Central memory CD4-positive, alpha-beta T cell (primary cell): ENCODE data around the gene ARF1.

Experiments used
- DNase-seq: peaks from one replicate; pipeline ENCODE4 v3.0.0; 2022
- total RNA-seq, 3 experiments: gene quantifications; one replicate each; lab custom pipeline; 2026; lab: John Stamatoyannopoulos, UW

ARF1 gene
- 199 to 442 (median 289) reads per million in 3 experiments for total RNA-seq

DNA sequence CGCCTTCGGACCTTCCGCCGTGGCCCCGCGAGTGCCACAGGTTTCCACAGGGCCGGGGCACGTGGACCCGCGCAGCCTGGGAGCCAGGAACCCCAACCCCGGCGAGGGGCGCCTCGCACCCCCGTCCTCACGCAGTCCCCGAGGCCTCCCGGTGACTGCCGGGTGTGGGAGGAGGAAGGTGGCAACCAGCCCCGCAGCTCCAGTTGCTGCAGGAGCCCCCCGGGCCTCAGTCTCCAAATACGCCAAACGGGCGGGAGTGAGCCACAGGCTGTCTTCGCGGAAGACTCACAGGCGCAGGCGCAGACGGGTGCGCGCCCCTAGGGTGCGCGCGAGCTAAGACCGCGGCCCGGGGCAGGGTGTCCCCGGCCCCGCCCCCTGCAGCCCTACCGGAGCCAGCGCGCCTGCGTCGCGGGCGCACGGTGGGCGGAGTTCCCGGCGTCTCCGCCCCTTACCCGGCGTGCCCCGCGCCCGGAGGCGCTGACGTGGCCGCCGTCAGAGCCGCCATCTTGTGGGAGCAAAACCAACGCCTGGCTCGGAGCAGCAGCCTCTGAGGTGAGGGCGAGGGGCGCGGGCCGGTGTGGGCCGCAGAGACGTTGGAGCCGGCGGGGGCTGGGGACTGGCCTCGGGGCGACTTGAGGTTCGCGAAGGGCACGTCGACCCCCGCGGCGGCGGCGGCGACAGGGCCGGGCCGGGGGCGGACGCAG, at the start of gene ARF1:
Gene ARF1 (plus strand): TSS at position 495 of the 704 bp plus-strand sequence. CDS start 14,407 bp downstream, outside the sequence.
- peak; percentile 96 for DNase-seq

DNA sequence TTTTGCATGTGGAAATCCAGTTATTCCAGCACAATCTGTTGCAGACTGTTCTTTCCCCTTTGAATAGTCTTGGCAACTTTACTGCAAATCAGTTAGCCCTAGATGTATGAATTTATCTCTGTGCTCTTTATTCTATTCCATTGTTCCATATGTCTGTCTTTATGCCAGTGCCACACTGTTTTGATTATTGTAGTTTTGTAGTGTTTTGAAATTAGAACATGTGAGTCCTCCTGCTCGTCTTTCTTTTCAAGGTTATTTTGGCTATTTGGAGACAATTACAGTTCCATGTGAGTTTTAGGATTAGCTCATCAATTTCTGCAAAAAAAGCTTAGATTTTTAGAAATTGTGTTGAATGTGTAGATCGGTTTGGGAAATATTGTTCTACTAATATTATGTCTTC, 49.1 kb upstream of the ARF1 start:
- DNase-seq: no peak

DNA sequence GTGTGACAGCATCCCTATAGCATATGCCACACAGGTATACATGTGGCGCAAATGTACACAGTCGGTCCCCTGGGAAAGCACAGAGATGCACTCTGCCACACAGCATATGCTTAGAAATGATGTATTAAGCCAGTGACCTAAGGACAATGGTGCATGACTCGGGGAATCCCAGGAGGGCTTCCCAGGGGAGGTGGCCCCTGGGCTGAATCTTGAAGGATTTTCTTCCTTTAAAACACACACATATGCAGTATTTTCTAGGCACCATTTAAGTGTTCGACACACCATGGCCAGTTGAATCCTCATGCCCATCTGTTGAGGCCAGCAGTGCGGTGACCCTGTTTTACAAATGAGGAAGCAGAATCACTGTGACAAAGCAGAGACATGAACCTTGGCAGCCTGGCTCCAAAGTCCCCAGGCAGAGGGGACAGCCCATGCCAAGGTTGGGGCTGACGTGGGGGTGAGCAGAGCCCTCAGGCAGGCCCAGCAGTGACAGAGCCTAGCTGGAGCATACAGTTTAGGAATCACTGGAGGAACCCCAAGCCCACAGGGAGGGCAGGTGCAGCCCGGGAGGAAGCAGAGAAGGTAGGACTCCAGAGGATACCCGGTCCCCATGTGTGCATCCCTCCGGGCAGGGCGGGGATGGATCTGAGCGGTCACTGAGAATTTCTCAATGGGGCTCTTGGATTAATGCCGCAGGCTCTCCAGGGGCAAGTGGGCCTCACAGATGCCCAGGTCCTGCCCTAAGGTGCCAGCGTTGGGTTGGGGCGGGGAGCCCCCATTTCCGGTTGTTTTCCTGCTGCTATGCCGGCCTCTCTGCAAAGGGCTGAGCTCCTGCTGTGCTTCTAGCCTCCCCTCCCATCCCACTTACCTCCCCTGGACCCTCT, 47.3 kb upstream of the ARF1 start:
- DNase-seq: no peak

DNA sequence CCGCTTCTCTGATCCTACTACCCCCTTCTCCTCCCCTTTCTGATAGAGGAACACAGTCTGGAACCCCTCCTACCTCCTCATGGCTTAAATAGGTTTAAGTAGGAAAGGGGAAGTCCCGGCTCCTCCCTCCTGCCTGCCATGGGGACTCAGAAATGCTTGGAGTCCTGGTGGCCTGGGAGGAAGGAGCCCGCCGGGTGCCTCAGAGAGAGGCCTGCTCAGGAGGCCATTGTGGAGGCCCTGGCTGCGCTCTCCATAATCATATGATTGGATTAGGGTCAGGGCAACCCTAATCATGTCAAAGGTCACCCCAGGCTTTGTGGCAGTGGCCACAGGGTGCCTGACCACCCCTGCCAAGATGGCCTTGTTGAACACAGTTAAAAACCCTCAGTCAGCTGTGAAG, 46.7 kb upstream of the ARF1 start:
- DNase-seq: no peak

DNA sequence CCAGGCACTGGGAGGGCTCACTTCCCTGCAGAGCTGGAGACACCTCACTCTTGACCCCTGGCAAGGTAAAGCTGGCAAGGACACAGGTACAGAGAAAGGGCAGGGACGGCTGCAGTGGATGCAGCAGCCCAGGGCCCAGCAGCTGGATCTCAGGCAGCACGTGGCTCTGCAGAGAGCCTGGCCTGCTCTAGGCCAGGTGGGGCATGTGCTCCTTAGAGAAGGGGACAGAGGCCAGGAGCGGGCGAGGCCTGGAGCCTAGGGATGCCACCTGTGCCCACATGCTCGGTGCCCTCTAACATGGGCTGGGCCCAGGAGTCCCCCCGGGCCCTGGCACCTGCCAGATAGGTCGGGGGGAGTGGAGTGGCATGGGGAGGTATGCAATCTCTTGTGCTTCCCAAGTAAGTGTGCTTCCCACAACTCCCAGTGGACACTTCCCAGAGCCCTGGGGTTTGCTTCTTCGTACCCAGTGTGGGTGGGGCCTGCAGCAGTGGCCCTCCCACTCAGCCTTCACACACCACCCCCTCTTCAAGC, 45.7 kb upstream of the ARF1 start:
- no peak for DNase-seq

DNA sequence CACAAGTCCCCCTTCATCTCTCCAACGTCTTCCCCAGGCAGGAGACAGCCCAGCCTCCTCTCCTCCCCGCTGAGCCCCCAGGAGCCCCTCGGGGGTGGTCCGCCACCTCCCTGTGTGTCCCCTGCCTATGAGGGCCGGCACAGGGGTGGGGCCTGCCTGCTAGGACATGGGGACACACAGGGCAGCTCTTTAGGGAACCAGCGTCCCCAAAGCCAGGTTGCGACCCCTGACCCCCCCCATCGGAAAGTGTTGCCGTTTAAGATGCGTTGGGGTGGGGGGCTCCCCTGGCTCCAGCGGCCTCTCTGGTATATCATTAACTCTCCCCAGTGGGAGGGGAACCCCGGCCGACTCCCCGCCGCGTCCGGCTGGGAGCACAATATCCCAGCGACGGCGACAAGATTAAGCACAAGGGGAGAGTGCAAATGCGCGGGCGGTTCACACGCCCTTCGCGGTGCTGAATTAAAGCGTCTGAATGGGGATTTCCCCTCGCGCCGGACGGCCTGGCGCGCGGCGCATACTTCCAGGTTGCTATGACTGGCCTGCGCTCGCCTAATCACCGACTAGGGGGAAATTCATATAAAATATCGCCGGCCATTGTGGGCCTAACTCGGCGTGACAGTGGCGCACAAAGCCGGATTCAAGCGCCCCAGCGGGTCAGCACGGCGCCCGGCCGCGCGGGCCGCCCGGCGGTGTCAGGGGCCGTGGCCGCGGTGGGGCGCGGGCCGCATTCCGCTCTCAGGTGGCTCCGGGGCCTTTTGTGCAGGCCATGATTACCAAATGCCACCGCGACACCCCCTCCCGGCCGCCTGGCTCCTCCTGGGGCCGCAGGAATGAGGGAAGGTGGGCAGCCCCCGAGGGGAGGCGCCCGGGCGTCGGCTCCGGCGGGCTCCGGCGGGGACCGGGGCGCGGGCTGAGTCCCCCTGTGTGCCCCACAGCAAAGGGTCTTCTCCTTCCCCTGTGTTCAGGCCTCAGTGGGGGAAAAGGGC, 44.8 kb upstream of the ARF1 start:
- no peak for DNase-seq

DNA sequence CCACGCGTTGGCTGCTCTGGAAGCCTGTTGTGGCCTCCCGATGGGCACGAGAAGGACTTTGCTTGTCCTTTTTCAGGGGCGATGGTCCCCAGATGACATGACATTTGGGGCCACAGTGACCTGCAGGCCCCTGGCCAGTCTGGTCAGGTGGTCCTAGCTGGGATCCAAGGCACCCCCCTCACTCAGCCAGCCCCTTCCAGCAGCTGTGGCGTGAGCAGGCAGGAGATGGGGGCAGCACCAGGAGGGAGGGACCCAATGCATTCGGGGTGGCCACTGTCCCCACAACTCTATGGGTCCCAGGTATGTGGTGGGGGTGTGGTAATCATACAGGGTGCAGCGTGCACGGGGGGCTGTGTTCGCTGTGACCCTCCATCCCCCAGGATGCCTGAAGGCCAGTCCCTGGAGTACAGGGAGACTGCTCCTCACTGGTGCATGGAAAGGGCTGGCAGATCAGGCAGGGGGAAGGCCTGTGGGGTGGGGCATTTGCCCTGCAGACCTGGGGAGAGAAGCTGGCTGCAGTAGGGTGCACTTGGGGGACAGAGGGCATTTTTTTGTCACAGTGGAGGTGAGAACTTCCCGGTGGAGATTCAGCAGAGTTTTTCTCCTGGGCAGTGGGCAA, 44.0 kb upstream of the ARF1 start:
- DNase-seq: no peak

DNA sequence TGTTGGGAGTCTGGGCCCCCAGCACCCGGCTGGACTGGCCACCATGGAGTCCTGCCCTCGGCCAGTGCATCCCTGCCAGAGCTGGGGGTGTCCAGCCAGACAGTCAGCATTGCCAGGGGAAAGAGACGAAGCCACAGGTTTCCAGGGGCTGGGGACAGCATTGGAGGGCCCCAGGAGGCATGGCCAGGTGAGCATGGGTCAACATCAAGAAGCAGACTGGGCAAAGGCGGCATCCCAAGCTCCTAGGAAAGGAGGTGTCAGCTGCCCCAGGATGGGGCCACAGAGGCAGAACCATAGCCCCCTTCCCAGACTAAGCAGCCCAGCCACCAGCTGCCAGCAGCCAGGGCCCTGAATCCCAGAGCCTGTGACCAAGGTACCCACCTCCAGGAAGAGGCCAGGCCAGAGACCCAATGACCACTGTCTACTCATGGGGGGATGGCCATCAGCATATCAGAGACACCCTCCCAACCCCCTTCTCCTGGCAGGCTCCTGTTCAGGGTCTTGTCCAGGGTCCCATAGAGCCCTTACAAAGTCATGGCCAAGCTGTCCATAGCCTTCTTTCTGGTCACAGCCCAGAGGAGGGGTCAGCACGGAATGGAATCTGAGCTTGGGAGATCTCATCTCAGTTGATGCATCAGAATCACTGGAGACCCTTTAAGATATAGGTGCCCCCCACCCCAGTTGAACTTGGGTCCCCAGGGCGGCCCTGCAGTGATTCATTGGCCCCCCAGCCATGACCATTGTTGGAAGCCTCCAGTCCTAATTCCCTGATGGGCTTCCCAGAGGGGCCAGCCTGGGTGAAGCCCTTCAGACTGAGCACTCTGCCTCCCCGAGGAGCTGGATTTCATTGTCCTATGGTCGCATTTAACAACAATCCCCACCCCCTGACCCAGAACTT, 43.3 kb upstream of the ARF1 start:
- DNase-seq: no peak

DNA sequence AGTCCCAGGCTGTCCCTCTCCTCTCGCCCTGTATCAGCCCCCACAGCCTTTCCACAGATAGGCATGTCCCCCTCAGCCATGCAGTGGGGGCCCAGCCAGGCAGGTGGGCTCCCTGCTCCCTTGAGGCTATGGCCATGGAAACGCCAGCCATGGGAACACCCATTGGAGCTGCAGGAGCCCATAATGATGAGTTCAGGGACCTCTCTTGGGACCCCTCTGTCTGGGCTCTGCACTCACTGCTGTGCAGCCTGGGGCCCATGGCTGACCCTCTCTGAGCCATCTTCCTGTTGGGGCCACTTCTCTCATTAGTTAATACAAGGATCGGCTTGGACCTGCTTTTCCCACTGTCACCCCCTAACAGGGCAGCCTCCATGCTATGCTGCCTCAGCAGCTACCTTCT, 42.5 kb upstream of the ARF1 start:
- no peak for DNase-seq

DNA sequence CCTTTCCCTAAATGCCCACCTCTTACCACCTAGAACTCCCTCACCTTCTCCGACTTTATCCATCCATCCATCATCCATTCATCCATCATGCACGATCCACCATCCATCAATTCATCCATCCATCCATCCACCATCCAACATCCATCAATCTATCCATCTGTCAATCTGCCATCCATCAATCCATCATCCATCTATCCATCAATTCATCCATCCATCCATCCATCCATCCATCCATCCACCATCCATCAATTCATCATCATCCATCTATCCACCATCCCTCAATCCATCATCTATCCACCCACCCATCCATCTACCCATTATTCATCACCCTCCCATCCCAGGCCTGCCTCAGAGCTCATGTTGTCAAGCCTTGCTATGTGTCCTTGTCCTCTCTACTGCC, 41.2 kb upstream of the ARF1 start:
- DNase-seq: no peak

DNA sequence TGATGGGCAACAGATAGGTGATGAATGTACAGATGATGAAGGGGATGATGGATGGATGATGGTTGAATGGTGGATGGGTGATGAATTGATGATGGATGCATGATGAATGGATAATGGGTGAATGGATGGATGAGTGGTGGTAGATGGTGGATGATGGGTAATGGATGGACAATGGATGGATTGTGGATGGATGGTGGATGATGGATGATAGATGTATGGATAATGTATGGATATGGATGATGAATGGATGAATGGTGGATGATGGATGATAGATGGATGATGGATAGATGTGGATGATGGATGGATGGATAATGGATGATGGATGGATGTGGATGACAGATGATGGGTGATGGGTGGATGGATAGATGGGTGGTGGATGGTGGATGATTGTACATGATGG, 40.0 kb upstream of the ARF1 start:
- DNase-seq: no peak

DNA sequence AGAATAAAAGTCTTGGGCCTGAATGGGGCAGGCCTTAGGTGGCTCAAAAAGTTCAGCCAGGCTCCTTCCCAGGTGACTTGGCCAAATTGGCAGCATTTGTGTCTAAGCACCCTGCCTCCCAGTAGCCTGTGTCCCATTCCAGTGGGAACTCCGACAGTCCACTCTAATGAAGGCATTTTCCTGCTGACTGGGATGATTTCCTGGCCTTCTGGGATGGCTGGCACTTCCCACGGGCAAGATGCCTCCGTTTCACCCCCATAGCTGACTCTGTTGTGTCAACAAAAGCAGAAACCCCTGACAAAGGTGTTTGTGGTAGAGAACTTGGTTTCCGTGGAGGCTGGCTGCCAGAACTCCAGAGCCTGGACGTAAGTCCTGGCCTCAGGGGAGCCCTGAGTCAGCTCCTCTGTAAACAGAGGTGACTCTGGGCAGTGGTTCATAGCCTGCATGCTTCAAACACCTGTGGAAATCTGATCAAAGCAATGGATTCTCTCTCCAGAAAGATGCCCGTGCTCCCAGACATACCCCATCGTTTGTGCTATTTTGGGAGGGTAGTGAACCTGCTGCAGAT, 39.1 kb upstream of the ARF1 start:
- no peak for DNase-seq

DNA sequence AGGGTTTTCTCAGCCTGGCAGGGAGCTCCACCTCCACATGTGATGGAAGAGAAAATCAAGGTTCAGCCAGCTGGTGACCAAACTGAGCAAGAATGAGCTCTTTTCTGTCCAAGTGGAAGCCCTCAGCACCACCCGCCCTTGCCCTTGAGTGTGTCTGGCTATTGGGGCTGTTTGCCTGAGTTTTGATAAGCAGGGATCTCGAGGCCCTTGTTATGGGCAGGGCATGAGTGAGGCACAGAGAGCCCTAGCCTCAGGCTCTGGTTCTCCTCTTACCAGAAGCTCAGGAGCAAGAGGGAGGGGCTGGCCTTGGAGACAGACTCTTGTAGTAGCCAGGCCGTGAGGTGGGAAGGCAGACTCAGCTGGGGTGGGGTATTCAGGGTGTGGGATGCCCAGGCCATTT, 37.5 kb upstream of the ARF1 start:
- no peak for DNase-seq

DNA sequence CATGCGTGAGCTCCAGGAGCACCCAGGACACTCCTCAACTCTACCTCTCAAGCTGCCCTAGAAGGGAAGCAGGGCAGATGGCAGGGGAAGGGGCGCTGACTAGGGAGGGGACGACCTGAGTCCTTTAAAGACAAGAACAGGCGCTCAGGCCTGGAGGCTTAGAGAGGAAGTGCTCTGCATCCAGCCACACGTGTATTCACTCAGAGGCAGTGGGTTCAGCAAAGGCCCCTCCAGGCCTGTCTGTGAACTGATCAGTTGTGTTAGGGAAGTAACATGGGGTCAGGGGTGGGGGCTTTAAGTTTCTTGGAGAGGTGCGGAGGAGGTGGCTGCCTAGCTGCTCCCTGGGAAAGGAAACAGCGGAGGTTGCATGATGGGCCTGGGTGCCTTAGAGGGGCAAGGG, 37.1 kb upstream of the ARF1 start:
- no peak for DNase-seq

DNA sequence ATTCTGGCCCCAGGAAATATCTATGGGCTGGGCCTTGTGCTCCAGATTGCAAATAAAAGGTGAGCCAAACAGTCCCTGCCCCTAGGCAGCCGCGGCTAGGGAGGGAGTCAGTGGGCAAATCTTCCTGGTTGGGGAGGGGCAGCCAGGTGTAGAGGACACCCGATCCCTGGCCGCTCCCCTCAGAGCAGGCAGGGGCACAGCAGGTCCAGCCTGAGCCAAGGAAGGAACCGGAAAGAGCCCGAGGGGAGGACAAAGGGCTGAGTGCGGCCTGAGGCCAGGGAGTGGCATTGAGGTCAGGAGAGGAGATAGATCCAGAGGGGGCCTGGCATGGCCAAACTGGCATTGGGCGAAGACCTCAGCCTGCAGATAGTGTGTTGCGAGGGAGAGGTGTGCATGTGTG, 36.6 kb upstream of the ARF1 start:
- no peak for DNase-seq

DNA sequence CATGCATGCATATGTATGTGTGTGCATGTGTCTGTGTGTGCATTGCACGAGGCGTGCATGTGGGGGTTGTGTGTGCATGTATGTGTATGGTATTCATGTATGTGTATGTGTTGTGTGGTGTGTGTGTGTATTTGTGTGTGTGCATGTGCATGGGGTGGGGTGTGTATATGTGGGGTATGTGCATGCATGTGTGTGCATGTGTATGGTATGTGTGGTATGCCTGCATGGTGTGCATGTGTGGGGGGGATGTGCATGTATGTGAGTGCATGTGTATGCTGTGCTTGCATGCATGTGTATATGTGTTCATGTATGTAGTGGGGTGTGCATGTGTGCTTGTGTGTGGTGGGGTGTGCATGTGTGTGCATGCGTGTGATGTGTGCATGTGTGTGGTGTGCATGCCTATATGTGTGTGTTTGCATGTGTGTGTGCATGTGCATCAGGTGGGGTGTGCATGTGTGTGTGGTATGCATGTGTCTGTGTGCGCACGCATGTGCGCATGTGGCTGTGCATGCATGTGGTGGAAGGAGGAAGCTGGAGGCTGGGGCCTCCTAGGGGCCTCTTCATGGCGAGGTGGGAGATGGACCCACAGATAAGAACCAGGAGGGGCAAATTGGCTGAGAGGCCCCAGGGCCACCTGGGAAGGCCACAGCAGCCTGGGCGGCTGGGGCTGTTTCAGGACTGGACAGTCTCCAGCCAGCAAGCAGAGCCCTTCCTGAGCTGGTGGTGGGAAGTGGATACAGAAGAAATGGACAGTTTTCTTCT, 35.9 kb upstream of the ARF1 start:
- DNase-seq: no peak

DNA sequence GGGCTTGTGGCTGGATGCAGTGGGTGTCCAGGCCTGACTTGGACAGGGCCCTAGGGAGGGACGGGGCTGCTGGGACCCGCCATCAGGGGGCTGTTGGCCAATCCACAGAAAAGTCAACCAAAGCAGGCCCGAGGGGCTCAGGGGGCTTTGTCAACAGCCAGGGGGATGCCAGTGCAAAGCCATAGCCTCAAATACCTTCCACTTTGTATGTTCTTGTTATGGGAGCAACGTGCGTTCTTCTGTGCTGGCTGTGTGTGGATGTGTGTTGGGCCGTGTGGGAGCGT, 35.4 kb upstream of the ARF1 start:
- DNase-seq: no peak

DNA sequence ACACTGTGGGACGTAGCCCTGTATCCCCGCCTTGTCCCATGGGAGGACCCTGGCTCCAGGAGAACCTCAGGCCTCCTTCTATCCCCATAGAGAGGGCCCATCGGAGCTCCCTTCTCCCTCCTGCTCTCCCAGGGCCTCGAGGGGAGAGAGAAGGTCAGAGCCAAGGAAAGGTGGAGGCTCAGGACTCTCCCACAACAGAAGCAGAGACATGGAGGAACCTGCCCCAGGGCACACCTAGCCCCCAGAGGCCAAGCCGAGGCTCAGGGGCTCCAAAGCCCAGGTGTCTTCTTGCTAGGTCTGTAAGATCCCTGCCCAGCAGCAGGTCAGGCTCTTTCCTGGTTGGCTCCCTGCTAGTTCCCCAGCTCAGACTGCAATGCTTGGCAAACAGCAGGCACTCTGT, 34.4 kb upstream of the ARF1 start:
- DNase-seq: no peak

DNA sequence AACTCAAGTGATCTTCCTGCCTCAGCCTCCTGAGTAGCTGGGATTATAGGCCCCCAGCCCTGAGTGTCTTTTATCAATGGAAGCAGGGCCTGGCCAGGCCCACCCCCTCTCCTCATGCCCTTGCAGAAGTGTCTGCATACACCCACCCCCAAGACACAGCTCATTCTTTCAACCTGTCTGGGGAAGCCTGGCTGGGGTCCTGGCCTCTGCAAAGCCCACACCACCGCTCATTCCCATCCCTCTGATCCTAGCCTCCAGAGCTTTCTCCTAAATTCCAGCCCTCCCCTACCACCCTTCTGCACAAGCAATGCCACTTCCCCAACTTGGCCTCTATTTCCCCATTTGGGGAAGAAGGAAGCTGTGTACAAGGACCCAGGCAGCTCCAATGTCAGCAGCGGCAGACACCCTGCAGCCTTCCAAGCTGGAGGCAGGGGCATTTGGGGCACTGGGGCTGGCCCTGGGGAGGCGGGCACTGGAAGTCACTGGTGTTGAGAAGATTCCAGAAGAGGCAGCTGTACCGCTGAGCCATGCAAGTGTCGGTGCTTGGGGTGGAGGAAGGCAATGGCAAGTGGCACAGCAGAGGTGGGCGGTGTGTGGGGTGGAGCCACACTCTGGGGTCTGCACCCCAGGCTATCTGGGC, 33.7 kb upstream of the ARF1 start:
- no peak for DNase-seq
